IgD-negative memory B cell (primary cell): ENCODE results near the gene BPI. TPM values are rescaled to one million over a fixed set of nuclear protein-coding genes. Genes with fewer than 3 reads are reported as not detected.
"Not testable (repeated sequence)": the region's sequence is repeated elsewhere in the genome, so short reads cannot be mapped to it uniquely, and the experiment has no call there.

ENCODE experiments used
- H3K27ac Mint-ChIP-seq, 3 donors: one replicate each; pipeline ENCODE4 v1.8.0; 2020 to 2022; ENCODE audit warnings: mild to moderate bottlenecking in 3 of 3, mixed read lengths in 3 of 3, moderate library complexity in 1 of 3
- H3K27me3 Mint-ChIP-seq: one replicate; pipeline ENCODE4 v1.8.0; 2021; ENCODE audit warnings: mixed read lengths
- H3K36me3 Mint-ChIP-seq: one replicate; pipeline ENCODE4 v1.8.0; 2020; ENCODE audit warnings: mild to moderate bottlenecking, mixed read lengths
- H3K4me1 Mint-ChIP-seq, 3 donors: one replicate each; pipeline ENCODE4 v1.8.0; 2020 to 2022; ENCODE audit warnings: mixed read lengths in 3 of 3, mild to moderate bottlenecking in 1 of 3
- H3K4me3 Mint-ChIP-seq, 4 donors: one replicate each; pipeline ENCODE4 v1.8.0; 2020 to 2022; ENCODE audit warnings: mild to moderate bottlenecking in 4 of 4, mixed read lengths in 4 of 4, moderate library complexity in 3 of 4
- H3K9me3 Mint-ChIP-seq, 3 donors: one replicate each; pipeline ENCODE4 v1.8.0; 2020 to 2021; ENCODE audit warnings: mixed read lengths in 3 of 3, mild to moderate bottlenecking in 1 of 3
- polyA plus RNA-seq: library from polyadenylated mRNA; unstranded; fragments of 300-500 nt; fragmentation: Illumina TruSeq; gene quantifications from one replicate; pipeline ENCODE4 v1.2.3, GENCODE V29; 2021

BPI gene
- polyA plus RNA-seq, 1 donor from 2014 or later = not detected

DNA sequence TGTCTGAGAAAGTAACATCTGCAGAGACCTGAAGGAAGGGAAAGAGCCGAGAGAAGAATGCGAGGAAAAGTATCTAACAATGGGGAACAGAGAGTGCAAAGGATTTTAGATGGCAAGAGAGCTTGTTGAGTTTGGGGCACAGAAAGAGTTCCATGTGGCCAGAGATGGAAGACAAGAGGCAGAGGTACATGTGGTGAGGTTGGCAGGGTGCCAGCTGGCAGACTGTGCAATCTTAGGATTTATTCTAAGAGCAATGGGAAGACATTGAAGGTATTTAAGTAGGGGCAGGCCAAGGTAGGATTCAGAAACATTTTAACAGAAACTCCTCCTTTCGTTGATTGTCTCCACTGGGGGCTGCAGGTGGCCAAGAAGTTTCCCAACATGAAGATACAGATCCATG, 21.9 kb downstream of the BPI start:
- H3K36me3 Mint-ChIP-seq = no peaks in the 10 kb centered on the region
- peaks cover 0 to 2% (median 1%) of the 10 kb centered on the region in 3 donors for H3K4me1 Mint-ChIP-seq
- H3K4me3 Mint-ChIP-seq = no peak overlapping the region
- H3K27ac Mint-ChIP-seq = no peak overlapping the region
- peaks cover 8% of the 10 kb centered on the region for H3K27me3 Mint-ChIP-seq
- peaks cover 2 to 8% (median 7%) of the 10 kb centered on the region in 3 donors for H3K9me3 Mint-ChIP-seq

DNA sequence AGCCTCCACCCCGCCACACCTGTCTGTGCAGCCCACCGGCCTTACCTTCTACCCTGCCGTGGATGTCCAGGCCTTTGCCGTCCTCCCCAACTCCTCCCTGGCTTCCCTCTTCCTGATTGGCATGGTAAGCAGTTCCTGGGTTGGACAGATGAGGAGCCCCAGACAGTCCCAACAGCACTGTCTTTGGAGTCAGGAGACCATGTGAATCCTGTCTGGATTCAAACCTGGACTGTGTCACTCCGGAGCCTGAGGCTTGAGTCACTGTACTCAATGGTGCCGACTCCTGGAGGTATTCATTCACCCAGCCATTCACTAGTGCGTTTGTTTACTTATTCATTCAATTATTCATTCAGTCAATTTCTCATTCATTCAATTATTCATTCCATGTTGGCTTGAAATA, 22.4 kb downstream of the BPI start:
- H3K4me3 Mint-ChIP-seq = peak overlapping the region in 1 of 4 donors; percentile 12
- peaks cover 2 to 8% (median 7%) of the 10 kb centered on the region in 3 donors for H3K9me3 Mint-ChIP-seq
- H3K27me3 Mint-ChIP-seq = peaks cover 8% of the 10 kb centered on the region
- no peak overlapping the region for H3K27ac Mint-ChIP-seq
- H3K4me1 Mint-ChIP-seq = peaks cover 0 to 2% (median 1%) of the 10 kb centered on the region in 3 donors
- no peaks in the 10 kb centered on the region for H3K36me3 Mint-ChIP-seq

DNA sequence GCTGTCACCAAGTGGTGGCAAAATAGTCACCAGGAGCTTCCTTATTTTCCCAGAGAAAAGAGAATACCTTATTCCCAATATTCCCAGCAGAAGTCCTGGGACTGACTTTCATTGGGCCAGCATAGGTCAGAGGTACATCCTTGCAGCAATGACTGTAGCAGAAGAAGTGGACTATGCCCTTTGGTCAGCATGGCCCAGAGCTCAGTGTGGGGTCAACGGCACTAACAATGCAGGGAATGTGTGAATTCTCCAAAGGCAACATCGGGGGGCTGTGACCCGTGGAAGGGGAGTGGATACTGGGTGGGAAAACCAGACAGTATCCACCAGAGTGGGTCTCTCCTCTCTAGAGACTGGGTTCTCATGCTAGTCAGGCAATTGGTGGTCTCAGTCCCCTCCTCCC, 26.7 kb downstream of the BPI start:
- Mint-ChIP-seq H3K4me3 (no peak overlapping the region), H3K36me3 (no peaks in the 10 kb centered on the region), H3K9me3 (peaks cover 2 to 4% (median 4%) of the 10 kb centered on the region in 3 donors), H3K4me1 (no peaks in the 10 kb centered on the region), H3K27me3 (peaks cover 18% of the 10 kb centered on the region), H3K27ac (no peak overlapping the region)

DNA sequence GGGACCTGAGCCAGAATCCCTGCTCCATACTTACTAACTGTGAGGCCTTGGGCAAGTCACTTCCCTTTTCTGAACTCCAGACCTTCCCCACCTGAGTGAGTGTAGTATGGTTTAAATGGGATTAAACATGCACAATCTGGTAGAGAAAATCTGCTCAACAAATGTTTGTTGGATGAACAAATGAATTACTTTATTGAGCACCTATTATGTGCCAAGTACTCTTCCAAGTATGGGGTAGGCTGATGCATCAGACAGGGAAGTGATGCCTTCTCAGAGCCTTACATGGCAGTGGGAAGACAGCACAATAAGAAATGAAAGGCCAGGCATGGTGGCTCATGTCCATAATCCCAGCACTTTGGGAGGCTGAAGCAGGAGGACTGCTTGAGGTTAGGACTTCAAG, 27.3 kb downstream of the BPI start:
- no peak overlapping the region for H3K27ac Mint-ChIP-seq
- peaks cover 23% of the 10 kb centered on the region for H3K27me3 Mint-ChIP-seq
- no peak overlapping the region for H3K4me3 Mint-ChIP-seq
- peaks cover 2% of the 10 kb centered on the region for H3K36me3 Mint-ChIP-seq
- peaks cover 0 to 4% (median 2%) of the 10 kb centered on the region in 3 donors for H3K9me3 Mint-ChIP-seq
- H3K4me1 Mint-ChIP-seq = no peaks in the 10 kb centered on the region

DNA sequence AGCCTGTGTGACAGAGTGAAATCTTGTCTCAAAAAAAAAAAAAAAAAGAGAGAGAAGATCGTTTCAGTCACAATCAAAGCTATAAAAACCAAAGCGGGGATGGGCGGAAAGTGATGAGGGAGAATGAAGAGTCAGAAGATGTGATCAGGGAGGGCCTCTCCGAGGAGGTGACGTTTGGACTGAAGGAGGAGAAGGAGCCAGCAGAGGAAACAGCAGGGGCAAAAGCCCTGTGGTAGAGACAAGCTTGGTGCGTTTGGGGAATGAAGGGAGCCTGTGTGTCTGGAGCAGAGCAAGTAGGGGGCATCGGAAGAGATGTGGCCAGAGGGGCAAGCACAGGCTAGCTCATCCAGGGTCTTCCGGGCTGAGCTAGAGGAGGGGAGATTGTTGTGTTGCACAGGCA, 27.9 kb downstream of the BPI start:
- Mint-ChIP-seq H3K27me3 (peaks cover 23% of the 10 kb centered on the region), H3K9me3 (peaks cover 0 to 5% (median 2%) of the 10 kb centered on the region in 3 donors), H3K36me3 (peaks cover 3% of the 10 kb centered on the region), H3K27ac (no peak overlapping the region), H3K4me1 (no peaks in the 10 kb centered on the region), H3K4me3 (no peak overlapping the region)

DNA sequence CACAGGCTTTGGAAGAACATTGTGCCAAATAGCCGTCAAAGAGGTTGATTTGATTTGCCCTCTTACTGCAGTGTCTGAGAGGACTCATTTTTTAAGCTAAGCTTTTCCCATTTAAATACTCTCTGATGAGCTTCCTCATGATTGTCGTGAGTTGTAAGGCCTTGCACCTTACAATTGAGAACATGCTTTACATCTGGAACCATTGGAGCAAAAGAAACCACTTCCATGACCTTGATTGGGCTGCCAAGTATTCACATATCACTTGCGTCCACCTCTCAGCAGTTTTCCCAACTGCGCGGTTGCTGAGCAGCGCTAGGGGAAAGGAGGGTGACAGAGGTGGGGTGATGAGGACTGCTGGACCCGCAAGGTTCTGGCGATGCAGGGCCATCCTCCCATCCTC, 30.1 kb downstream of the BPI start:
- Mint-ChIP-seq H3K27me3 (peaks cover 29% of the 10 kb centered on the region), H3K36me3 (peaks cover 6% of the 10 kb centered on the region), H3K4me1 (no peaks in the 10 kb centered on the region), H3K4me3 (no peak overlapping the region), H3K27ac (no peak overlapping the region), H3K9me3 (peaks cover 1 to 8% (median 7%) of the 10 kb centered on the region in 3 donors)

DNA sequence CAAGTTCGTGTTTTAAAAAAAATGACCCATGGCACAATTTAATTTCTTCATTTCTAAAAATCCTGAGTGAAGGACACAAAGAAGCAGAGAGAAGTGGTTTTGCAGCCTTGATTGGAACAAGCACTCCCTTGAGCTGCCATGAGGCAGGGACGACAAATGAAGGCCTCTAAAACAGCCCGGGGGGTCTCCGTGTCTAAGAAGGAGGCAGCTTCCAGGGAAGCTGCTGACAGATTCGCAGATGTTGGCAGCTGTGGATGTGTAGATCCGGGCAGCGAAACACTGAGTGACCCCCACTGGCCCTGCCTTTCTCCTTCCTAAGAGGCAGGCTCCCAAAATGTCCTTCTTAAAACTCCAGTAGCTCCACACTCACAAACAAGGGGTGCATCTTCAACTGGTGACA, 32.8 kb downstream of the BPI start:
- Mint-ChIP-seq H3K27ac (no peak overlapping the region), H3K36me3 (peaks cover 6% of the 10 kb centered on the region), H3K4me1 (no peaks in the 10 kb centered on the region), H3K27me3 (peaks cover 27% of the 10 kb centered on the region), H3K9me3 (peaks cover 1 to 8% (median 7%) of the 10 kb centered on the region in 3 donors), H3K4me3 (no peak overlapping the region)

DNA sequence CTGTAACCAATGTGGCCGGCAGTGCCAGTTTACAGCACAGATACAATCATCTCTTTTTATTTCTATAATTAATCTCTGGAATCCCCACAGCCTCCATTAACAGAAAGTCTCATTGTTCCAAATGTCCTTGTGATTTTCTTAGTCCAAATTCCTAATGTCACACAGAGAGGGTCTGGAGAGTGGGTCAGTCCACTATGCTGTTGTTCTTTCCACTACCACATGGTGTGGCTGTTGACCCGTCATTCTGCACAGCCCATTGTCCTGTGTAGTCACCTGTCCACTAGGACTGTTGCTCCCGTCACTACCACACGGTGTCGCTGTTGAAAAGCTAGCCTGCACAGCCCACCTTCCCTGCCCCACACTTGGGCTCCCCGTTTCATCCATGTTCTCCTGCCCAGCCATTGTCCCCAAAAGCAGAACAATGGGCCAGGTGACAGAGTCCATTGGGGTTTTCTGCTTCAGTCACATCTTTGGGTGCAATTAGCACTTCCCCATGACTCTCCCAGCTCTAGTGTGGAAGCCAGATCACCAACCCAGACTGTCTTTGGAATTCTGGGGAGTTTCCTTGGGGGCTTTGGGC, 33.7 kb downstream of the BPI start:
- Mint-ChIP-seq H3K36me3 (peaks cover 6% of the 10 kb centered on the region), H3K9me3 (peaks cover 1 to 8% (median 7%) of the 10 kb centered on the region in 3 donors), H3K27ac (no peak overlapping the region), H3K27me3 (peaks cover 25% of the 10 kb centered on the region), H3K4me3 (no peak overlapping the region), H3K4me1 (no peaks in the 10 kb centered on the region)

DNA sequence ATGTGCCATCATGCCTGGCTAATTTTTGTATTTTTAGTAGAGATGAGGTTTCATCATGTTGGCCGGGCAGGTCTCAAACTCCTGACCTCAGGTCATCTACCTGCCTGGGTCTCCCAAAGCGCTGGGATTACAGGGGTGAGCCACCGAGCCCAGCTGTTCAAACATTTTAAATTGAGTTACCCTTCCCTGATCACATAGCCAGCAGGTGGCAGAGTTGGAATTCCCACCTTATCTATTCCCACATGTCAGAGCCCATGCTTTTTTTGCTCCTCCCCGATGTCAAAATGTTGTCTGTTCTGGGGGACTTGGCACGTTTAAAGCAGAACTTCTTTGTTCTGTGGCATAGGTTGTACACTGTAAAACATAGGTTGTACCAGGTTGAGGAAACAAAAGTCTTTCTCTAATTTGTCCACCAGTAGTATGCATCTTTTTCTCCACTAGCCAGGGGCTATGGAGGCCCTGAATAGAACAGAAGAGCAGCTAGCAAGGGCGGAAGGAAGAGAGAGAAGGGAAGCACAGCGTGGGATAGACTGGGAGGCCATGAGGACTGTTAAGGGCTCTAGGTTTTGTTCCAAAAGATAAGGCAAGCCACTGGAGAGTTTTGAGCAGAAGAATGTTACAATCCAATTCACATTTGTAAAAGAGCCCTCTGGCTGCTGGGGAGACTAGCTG, 35.0 kb downstream of the BPI start:
- Mint-ChIP-seq H3K4me1 (no peaks in the 10 kb centered on the region), H3K4me3 (no peak overlapping the region), H3K27ac (no peak overlapping the region), H3K36me3 (peaks cover 6% of the 10 kb centered on the region), H3K9me3 (peaks cover 1 to 8% (median 7%) of the 10 kb centered on the region in 3 donors), H3K27me3 (peaks cover 23% of the 10 kb centered on the region)

DNA sequence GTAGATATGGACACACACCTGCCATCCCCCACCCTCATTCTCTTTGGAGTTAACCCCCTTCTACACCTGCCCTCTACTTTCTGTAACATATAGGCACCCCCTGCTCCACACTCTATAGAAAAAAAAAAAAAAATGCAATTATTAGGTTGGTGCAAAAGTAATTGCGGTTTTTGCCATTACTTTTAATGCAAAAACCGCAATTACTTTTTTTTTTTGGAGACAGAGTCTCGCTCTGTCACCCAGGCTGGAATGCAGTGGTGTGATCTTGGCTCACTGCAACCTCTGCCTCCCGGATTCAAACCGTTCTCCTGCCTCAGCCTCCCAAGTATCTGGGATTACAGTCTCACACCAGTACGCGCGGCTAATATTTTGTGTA, 35.6 kb downstream of the BPI start:
- not testable (repeated sequence) for H3K27ac Mint-ChIP-seq, H3K4me3 Mint-ChIP-seq, H3K4me1 Mint-ChIP-seq, H3K36me3 Mint-ChIP-seq, H3K9me3 Mint-ChIP-seq
- H3K27me3 Mint-ChIP-seq = peaks cover 24% of the 10 kb centered on the region

DNA sequence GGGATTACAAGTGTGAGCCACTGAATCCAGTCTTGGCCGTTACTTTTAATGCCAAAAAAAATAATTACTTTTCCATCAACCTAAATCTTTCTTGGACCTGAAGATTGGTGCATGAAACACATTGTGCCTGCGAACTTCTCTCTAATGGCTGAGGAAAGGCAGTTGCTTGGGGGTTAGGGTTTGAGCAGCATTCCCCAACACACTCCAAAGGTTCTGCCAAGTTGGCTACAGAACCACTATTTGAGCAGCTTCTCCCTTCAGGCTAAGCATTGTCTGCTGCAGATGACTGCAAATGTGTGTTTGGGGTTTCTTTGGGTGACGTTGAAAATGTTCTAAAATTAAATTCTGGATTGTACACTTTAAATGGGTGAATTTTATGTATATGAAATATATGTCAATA, 36.0 kb downstream of the BPI start:
- H3K4me1 Mint-ChIP-seq = no peaks in the 10 kb centered on the region
- H3K27ac Mint-ChIP-seq = no peak overlapping the region
- H3K27me3 Mint-ChIP-seq = peaks cover 25% of the 10 kb centered on the region
- peaks cover 6% of the 10 kb centered on the region for H3K36me3 Mint-ChIP-seq
- no peak overlapping the region for H3K4me3 Mint-ChIP-seq
- peaks cover 1 to 8% (median 7%) of the 10 kb centered on the region in 3 donors for H3K9me3 Mint-ChIP-seq

DNA sequence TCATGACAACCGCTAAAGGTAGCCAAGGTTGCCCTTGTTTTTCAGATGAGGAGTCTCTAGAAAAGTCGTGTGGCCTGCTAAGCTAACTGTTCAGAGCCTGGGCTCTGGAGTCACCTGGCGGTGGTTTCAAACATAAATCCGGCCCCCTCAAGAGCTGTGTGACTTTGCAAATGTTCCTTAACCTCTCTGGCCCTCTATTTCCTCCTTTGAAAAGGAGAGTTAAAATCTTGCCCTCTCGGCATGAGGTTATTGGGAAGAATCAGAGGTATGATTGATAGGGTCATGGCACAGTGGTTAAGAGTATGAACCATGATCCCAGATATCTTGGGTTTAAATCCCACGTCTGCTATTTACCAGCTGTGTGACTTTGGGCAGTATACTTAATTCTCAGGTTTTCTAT, 36.7 kb downstream of the BPI start:
- H3K4me1 Mint-ChIP-seq = no peaks in the 10 kb centered on the region
- H3K9me3 Mint-ChIP-seq = peaks cover 1 to 8% (median 7%) of the 10 kb centered on the region in 3 donors
- H3K4me3 Mint-ChIP-seq = peak overlapping the region in 1 of 4 donors; percentile 34
- H3K36me3 Mint-ChIP-seq = peaks cover 6% of the 10 kb centered on the region
- H3K27ac Mint-ChIP-seq = no peak overlapping the region
- peaks cover 21% of the 10 kb centered on the region for H3K27me3 Mint-ChIP-seq

DNA sequence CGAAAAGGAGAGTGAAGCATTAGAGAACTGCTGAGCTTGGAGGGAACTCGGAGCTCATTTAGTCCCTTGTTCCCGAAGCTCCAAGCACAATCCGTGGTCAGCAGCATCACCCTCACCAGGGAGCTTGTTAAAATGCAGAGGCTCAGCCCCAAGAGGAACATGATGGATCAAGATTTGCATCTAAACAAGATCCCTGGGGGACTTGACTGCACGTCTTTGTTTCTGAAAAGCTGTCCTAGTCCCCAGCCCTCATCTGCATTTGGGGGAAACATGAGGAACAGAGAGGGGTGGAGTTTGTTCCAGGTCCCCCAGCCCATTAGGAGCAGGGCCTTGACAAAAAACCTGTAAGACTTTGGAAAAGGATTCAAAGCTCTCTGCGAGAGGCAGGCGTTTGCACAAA, 38.3 kb downstream of the BPI start:
- H3K4me3 Mint-ChIP-seq = no peak overlapping the region
- no peak overlapping the region for H3K27ac Mint-ChIP-seq
- peaks cover 17% of the 10 kb centered on the region for H3K27me3 Mint-ChIP-seq
- H3K9me3 Mint-ChIP-seq = peaks cover 0 to 8% (median 5%) of the 10 kb centered on the region in 3 donors
- peaks cover 1% of the 10 kb centered on the region for H3K36me3 Mint-ChIP-seq
- no peaks in the 10 kb centered on the region for H3K4me1 Mint-ChIP-seq

DNA sequence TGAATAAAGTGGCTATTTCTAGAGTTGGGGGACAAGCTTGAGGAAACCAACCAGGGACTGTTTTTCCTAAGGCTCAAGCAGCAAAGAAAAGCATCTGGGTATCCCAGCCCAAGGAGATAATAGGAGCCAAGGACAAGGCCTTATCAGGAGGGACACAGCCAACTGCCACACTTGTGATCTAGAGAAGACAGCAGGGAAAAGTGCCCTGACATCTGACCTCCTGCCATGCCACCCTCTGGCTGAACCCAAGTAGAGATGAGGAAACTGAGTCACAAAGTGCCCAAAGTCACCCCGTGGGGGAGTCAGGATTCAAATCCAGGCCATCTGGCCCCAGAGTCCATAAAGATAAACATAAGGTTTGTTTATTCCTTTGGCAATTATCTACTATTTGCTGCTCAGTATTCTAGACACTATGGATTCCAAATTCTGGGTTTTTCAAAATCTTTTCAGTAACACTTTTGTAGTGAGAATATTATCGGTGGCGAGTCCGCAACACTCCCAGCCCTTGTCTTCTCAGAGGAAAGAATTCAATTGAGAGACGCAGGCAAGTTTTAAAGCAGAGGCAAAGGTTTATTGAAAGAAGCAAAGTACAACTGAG, 38.9 kb downstream of the BPI start:
- Mint-ChIP-seq H3K4me1 (no peaks in the 10 kb centered on the region), H3K9me3 (peaks cover 0 to 6% (median 3%) of the 10 kb centered on the region in 3 donors), H3K27ac (no peak overlapping the region), H3K36me3 (no peaks in the 10 kb centered on the region), H3K27me3 (peaks cover 16% of the 10 kb centered on the region), H3K4me3 (no peak overlapping the region)

DNA sequence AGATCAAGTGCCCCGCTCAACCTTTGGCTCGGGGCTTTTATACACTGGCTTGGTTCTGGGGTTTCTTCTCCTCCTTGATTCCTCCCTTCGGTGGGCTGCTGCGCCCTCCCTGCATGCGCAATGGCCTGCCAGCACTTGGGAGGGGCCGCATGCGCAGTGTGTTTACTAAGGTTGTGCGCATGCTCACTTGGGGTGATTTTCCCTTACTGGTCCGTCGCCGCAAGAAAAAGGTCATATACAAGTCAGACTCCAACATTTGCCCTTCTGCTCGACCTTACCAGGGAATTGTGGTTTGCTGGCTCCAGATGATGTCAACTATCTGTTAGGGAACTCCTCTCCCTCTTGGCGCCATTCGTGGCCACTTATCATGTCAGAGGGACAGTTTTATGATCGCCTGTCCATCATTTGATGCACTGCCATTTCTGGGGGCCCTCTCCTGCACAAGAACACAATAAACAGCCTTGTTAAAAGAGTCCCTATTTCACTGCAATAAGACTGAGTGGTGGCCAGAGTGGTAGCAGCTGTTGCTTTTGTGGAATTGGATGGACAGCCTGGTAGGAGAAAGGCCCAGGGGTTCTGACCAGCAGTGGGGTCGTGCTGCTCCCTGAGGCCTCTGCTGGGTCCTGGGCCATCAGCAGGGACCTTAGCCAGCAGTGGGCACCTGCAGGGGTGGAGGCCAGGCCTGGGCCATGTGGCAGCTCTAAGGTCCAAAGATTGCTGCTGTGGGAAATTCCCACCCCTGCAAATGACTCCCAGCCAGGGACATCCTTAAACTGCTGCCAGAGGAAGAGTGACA, 39.6 kb downstream of the BPI start:
- Mint-ChIP-seq H3K27me3 (peaks cover 16% of the 10 kb centered on the region), H3K4me3 (no peak overlapping the region), H3K27ac (no peak overlapping the region), H3K36me3 (no peaks in the 10 kb centered on the region), H3K4me1 (no peaks in the 10 kb centered on the region), H3K9me3 (peaks cover 0 to 2% (median 0%) of the 10 kb centered on the region in 3 donors)
